Retina (tissue), 1 donor: ENCODE results near the gene CEACAM6.
"Not testable (repeated sequence)": the region's sequence is repeated elsewhere in the genome, so short reads cannot be mapped to it uniquely, and the experiment has no call there.

Experiments used
- DNase-seq: peaks from one replicate; pipeline ENCODE4 v3.0.0-alpha.2; 2016

CEACAM6 gene

DNA sequence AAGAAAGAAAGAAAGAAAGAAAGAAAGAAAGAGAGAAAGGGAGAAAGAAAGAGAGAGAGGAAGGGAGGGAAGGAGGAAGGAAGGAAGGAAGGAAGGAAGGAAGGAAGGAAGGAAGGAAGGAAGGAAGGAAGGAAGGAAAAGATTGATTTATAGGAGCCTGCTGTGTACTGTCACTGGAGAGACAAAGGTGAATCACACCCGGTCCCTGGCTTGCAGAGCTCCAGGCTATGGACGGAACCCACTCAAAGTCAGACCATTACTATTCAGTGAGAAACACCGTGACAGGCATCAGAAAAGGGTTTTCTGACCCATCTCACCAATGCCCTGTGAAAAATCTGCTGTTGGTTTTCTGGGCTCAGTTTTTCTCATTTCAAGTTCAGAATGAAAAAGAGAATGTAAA is 7.3 kb upstream of the CEACAM6 start:
- DNase-seq = no peak

DNA sequence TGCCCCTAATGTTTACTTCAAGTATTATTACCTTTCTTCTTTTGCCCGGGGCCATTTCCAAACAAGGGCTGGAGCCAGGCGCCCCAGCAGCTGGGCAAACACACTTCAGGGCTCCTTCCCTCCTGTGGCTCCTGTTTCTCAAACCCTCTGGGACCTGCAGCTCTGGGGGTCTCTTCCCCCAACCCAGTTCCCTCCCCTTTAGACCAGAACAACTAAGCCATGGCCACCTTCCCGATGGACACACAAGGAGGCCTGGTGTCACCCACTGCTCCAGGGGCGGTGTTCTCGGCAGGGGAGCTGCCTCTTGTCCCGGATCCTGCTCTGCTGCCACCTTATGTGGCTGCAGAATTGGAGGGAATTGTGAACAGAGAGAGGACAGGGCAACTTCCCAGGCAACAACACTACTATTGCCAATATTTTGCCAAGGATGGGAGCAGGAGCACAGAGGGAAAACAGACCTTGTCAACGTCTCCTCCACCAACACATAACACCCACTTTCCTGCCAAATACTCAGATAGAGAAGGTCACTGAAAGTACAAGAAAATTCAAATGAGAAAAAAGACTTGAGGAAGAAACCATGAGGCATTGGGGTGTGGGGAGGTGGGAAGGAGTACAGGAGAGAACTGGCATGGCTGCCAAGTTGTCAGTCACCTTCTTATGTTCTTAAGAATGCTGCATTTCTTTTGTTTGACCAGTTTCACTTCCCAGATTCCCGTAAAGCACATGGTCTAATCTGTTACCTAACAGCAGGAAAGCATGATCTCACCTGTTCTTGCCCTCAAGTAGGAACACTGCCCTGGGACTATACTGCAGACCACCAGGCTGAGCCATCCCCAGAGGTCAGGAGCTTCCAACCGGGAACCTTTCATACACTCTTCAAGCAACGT is 4.8 kb upstream of the CEACAM6 start:
- DNase-seq = not testable (repeated sequence)

DNA sequence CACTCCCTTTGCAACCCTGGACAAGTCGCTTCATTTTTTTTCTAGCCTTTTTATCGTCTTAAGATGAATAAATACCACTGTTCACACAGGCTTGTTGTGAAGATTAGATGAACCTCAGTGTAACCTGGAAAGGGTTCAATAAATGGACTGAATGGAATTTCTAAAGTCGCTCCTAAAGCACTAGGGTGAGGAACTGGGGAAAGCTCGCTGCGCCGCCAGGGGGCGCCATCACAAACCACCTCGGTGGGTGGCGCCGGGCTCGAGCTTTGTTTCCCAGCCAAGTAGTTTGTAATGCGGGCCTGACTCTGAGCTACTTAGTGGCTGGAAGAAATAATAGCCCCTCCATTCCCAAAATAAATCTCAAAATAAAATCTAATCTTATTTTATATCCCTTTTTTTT is 2.2 kb upstream of the CEACAM6 start:
- DNase-seq = peak; percentile 13

DNA sequence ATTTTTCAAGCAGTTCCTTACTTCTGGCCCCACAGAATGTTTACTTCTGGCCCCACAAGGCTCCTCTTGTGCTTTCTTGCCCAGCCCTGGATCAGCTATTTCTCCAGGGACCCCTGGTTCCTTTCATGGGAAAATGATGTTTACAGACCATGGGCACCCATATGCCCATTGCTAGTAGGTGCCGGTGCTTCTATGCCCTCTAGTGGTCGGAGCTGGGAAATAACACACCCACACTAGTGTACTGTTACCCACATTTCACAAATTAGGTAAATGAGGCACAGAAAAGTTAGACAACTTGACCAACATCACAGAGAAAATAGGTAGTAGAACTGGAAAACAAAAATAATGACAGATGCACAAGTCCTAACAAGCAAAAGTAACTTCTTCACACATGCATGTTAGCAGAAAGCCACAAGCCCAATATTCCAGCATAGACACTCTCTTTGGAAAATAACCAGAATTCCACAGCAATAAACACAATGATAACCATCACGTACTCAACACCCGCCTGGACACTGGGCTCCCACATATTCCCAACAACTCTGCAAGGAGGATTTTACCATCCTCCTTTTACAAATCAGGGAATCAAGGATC is 1.3 kb upstream of the CEACAM6 start:
- peak; percentile 36 for DNase-seq

DNA sequence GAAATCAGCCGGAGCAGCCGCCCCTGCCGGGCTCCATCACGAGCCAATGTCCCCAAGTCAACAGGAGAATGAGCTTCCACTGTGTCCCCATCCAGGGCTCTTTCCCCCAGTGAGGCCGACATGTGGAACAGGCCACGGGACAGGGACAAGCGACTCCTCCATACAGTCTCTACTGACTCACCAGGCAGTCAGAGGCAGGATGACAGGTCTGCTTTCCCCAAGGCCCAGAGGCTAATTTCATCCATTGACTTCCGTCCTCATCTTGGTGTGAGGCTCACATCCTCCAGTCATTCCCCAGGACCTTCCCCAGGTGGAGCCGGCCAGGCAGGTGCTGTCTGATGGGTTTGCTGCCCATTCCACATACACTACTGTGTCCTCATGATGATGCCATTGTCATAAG is 3.5 kb downstream of the CEACAM6 start:
- no peak for DNase-seq

DNA sequence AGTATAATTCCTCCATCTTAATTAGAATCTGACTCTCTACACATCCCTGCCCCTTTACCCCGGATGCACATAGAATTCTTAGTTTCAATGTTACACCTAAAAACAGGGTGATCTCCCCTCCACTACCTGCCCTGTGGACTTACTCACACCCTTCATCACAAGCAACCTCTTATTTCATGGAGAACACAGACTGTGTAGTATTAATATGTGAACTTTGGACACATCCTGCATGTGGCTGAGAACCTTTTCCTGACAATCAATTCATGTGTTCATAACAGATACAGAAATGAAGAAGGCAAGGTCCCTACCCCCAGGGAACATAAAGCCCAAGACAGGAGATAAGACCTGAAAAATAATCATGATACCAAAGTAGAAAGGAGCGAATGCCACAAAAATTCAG is 11.8 kb downstream of the CEACAM6 start:
- no peak for DNase-seq

DNA sequence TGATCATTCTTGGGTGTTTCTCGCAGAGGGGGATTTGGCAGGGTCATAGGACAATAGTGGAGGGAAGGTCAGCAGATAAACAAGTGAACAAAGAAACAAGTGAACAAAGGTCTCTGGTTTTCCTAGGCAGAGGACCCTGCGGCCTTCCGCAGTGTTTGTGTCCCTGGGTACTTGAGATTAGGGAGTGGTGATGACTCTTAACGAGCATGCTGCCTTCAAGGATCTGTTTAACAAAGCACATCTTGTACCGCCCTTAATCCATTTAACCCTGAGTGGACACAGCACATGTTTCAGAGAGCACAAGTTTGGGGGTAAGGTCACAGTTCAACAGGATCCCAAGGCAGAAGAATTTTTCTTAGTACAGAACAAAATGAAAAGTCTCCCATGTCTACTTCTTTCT is 12.8 kb downstream of the CEACAM6 start:
- not testable (repeated sequence) for DNase-seq

DNA sequence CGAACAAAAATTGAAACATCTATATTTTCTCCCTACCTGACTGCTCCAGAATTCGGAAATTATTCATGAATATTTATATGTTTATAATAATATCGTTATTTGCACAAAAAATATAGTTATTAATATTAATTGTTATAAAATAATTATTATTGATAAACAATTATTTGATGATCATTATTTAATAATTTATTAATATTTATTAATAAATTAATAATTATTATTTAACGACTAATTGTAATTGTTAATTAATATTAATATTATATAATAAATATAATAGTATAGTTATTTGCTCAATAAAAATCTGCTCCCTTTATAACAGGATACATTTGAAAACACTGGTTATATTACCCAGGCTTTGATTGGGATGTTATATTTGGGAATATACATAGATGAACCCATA is 14.3 kb downstream of the CEACAM6 start:
- no peak for DNase-seq

DNA sequence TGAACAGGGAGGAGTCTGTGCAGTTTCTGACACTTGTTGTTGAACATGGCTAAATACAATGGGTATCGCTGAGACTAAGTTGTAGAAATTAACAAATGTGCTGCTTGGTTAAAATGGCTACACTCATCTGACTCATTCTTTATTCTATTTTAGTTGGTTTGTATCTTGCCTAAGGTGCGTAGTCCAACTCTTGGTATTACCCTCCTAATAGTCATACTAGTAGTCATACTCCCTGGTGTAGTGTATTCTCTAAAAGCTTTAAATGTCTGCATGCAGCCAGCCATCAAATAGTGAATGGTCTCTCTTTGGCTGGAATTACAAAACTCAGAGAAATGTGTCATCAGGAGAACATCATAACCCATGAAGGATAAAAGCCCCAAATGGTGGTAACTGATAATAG is 16.1 kb downstream of the CEACAM6 start:
- no peak for DNase-seq

DNA sequence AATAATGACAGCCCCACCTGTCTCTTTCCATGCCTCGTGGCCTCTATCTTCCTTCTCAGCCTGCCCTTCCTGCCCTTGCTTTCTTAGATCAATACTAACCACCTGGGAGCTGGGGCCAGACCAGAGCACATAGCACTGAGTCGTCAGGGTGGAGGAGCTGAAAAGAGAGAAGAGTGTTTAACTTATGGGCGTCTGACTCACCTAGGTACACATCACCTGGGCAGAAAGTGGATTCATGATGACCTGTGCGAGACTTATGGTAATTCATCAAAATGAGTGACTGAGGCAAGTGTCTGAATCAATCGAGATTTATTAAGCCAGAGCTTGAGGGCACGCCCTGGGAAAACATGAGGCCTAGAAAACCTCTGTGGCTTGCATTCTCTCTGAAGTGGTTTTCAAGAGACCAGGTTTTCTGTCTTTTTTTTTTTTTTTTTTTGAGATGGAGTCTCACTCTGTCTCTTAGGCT is 19.2 kb downstream of the CEACAM6 start:
- no peak for DNase-seq

DNA sequence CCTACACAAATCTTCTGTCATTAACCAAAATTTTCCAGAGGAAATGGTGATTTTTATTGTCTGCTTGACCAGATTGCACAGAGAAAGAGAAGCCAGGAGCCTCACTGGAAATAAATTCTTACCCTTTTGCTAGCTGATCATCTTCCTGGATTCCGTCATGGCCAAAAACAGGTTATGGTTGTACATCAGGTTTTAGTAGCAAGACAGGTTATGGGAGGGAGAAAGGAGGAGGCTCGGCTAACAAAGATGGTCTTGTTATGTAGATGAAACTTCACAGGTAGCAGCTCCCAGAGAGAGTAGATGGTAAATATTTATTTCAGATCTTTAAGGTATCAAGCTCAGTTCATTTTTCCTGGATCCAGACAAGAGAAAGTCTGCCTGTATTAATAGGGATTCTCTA is 21.4 kb downstream of the CEACAM6 start:
- no peak for DNase-seq

DNA sequence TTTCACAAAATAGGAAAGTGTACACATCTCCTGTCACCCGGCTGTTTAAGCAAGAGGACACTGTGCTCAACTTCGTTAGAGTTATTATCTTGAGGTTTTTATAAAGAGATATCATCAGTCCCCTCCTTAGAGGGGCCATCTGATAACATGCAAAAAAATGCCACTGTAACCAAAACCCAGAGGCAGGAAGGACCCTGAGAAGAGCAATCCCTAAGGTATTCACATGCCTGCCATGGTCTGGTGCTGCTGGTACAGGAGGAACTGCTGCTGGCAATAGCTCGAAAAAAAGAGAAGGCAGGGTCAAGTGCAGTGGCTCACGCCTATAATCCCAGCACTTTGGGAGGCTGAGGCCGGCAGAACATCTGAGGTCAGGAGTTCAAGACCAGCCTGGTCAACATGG is 28.3 kb downstream of the CEACAM6 start:
- DNase-seq = no peak

DNA sequence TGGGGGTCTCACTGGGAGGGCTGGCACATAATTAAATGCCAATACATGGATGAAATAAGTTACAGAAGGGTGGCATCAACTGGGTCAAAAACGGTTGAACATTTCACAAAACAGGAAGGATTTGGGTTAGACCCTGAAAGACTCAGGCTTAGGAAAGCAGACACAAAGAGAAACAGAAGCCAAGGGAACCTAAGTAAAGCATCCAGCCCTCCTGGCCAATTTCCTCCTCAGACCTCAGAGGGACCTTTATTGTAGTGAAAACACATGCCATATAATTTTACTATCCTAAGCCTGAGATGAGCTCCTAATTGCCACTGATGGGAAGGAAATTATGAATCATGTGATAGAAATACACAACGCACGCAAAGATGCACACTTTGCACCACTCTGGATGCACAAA is 29.0 kb downstream of the CEACAM6 start:
- no peak for DNase-seq

DNA sequence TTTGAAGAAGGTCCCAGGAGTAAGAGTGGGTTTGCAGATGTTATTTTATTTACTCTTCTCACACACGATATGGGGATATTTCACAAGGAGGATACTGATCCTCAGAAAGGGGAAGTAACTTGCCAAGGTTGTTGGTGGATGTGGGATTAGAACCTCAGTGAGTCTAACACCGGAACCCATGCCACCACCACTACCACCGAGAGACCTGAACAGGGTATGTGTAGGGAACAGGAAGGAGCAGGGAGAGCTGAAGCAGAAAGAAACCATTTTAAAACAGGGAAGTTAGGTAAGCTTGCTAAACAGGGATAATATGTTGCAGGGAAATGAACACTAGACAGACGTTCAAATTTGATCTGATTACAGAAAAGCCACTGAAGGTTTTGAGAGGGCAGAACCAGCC is 29.4 kb downstream of the CEACAM6 start:
- no peak for DNase-seq

DNA sequence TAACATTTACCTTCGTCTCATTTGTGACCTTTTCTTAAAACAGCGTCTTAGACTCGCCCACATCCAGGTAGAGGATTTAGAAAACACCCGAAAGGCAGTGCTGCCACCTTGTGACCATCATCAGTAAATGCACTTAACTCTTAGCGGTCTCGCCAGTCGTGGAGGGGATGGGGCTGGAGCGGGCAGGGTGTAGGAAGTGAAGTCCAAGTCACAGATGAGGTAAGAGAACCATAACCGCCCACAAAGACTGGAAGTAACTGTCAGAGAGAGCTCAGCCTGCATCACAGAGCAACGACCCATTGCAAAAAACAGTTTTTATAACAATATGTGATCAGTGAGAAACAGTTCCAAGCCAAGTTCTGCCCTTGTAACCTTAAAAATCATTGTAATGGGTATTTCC is 30.3 kb downstream of the CEACAM6 start:
- peak; percentile 56 for DNase-seq

DNA sequence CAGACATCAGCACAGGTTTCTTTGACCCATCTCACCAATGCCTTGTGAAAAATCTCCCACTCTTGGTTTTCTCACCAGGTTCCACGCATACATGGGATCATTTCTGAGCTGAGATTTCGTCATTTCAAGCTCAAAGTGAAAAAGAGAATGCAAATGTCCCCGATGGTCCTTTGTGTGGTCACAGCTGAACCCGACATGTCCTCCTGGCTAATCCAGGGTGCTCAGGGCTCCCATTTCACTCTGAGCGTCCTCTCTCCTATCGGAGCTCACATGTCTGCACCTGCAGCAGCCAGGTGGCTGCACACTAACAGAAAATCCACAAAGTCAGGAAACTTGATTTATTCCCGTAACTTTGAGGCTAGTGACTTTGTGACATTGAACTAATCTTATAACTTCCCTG is 31.7 kb downstream of the CEACAM6 start:
- DNase-seq = no peak

DNA sequence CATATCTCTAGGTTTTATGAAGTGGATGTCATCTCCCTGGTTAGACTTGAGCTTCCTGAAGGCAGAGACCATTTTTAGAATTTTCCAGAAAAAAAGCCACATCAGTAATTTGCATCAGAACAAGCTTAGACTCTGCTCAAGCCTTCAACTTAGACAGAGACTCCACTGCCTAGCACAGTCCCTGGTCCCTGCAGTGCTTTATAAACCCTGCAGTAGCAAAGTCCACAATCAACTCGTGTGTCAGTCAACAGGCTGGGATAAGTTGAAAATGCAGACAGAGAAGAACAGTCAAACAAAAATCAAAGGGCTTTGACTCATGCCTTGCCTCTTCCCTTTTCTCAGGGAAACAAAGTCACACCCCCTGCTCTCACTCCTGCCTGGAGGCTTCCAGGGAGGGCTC is 33.2 kb downstream of the CEACAM6 start:
- DNase-seq = not testable (repeated sequence)

DNA sequence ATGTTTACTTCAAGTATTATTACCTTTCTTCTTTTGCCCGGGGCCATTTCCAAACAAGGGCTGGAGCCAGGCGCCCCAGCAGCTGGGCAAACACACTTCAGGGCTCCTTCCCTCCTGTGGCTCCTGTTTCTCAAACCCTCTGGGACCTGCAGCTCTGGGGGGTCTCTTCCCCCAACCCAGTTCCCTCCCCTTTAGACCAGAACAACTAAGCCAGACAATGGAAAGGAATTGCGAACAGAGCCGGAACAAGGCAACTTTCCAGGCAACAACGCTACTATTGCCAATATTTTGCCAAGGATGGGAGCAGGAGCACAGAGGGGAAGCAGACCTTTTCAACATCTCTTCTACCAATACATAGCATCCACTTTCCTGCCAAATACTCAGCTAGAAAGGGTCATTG is 33.7 kb downstream of the CEACAM6 start:
- DNase-seq = not testable (repeated sequence)

DNA sequence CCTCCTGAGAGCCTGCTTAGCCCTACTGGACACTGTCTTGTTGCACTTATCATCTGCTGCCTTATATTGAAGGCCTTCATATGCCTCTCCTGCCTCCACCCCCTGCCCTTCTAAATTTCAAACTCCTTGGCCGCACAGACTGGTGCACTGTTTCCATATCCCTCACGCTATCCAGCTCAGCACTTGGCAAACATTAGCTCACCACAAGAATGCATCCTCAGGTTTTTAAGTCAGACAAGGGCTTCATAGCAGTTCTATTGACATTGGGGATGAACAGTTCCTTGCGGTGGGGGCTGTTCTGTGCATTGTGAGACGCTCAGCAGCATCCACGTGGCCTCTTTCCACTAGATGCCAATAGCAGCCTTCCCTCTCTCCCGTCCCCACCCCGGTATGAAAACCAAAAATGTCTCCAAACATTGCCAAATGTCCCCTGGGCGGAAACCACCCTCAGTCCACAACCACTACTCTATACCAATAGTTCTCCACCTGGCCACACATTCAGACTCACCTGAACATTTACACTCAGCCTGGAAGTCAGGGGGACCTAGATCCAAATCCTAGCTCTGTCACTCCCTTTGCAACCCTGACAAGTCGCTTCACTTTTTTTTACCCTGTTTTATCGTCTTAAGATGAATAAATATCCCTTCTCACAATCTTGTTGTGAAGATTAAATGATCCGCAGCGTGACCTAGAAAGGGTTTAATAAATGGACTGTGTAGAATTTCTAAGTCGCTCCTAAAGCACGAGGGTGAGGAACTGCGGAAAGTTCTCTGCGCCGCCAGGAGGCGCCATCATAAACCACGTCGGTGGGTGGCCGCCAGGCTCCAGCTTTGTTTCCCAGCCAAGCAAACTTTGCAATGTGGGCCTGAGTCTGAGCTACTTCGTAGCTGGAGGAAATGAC is 37.4 kb downstream of the CEACAM6 start:
- peak; percentile 28 for DNase-seq

DNA sequence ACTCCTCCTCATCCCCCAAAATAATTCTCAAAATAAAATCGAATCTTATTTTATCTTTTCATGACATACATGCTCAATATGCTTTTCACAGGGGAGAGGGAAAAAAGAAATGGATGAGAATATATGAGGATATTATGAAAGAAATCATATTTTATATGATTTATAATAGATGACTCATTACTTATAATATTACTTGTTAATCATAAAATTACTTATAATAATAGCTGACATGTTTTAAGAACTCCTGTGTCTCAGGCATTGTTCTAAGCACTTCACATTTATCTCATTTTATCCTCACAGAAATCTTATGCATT is 38.0 kb downstream of the CEACAM6 start:
- no peak for DNase-seq

DNA sequence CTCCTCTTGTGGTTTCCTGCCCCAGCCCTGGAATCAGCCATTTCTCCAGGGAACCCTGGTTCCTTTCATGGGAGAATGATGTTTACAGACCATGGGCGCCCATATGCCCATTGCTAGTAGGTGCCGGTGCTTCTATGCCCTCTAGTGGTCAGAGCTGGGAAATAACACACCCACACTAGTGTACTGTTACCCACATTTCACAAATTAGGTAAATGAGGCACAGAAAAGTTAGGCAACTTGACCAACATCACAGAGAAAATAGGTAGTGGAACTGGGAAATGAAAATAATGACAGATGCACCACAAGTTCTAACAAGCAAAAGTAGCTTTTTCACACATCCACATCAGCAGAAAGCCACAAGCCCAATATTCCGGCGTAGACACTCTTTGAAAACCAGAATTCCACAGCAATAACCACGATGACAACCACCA is 39.7 kb downstream of the CEACAM6 start:
- DNase-seq = peak; percentile 42

DNA sequence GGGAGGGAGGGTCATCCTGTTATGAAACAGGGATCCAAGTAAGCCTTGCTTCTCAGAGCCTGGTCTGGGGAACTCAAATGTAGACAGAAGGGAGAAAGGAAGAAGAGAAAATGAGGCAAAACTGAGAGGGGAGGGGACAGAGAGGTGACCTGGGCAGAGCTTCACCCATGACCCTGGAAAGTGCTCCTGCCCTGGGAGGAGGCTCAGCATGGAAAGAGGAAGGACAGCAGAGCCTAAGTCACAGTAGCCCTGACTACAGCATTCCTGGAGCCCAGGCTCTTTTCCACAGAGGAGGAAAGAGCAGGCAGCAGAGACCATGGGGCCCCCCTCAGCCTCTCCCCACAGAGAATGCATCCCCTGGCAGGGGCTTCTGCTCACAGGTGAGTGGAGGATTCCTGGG is 41.0 kb downstream of the CEACAM6 start, which contains the start of gene CEACAM3:
CEACAM3 (plus strand) TSS at position 226 of the 400 bp plus-strand sequence; CDS start at position 317, 91 bp downstream.
- no peak for DNase-seq

DNA sequence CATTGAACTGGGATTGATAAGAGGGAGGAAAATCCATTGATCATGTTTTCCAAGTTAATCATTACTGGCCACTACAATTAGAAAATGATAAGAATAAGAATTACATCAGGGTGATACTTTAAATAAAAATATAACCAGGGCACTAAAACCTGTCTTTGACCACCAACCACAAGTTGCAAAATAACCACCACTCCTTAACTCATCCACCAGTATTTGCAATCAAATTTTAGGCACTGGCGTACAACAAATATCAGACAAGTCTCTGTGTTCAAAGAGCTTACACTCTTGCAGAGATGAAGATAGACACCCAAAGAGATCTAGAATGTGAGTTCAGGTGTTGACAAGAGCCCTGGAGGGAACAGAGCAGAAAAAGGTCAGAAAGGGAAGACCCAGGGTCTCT is 41.6 kb downstream of the CEACAM6 start:
- no peak for DNase-seq
